Activated T-cell treated with anti-CD3 and anti-CD28 coated beads, Interleukin-2, amount 50 U/mL, for 72 hours (primary cell): Measurements from ENCODE around the gene METTL16. TPM values are rescaled to one million over a fixed set of nuclear protein-coding genes. Genes with fewer than 3 reads are reported as not detected.

ENCODE experiments used
- ATAC-seq, 2 donors: fragments of 150-1000 bp; cut with Tn5 transposase; replicated peaks in 1 of 2; 2 replicates each; pipeline ENCODE4 v1.10.0; 2021; ENCODE audit warnings: moderate library complexity in 2 of 2, mild to moderate bottlenecking in 1 of 2
- DNase-seq, 2 donors: peaks; one replicate each; pipeline ENCODE4 v3.0.0; 2021 to 2022; ENCODE audit warnings: mixed read lengths in 1 of 2
- H3K27ac Mint-ChIP-seq: one replicate; pipeline ENCODE4 v1.8.0; 2022; ENCODE audit warnings: mild to moderate bottlenecking, moderate library complexity, mixed read lengths
- H3K27me3 Mint-ChIP-seq: one replicate; pipeline ENCODE4 v1.8.0; 2022; ENCODE audit warnings: low read depth, mixed read lengths
- H3K36me3 Mint-ChIP-seq, 2 donors: one replicate each; pipeline ENCODE4 v1.8.0; 2022; ENCODE audit warnings: mixed read lengths in 2 of 2, mild to moderate bottlenecking in 1 of 2; ENCODE audit not compliant: insufficient read depth in 2 of 2
- H3K4me1 Mint-ChIP-seq: one replicate; pipeline ENCODE4 v1.8.0; 2022; ENCODE audit warnings: low read depth, mixed read lengths
- H3K4me3 Mint-ChIP-seq, 2 donors: one replicate each; pipeline ENCODE4 v1.8.0; 2022; ENCODE audit warnings: mild to moderate bottlenecking in 2 of 2, mixed read lengths in 2 of 2, moderate library complexity in 2 of 2
- H3K9me3 Mint-ChIP-seq, 2 donors: one replicate each; pipeline ENCODE4 v1.8.0; 2022; ENCODE audit warnings: mixed read lengths in 2 of 2
- total RNA-seq, 2 donors: library from RNA; stranded (reverse); gene quantifications; one replicate each; pipeline ENCODE4 v1.2.3, GENCODE V29; 2022

METTL16 gene
- total RNA-seq, 2 donors from 2014 or later, result 33.3 to 45.7 TPM

GRCh38 chr17:2415081-2415480 lies 96.6 kb downstream of the METTL16 start:
- H3K36me3 Mint-ChIP-seq, result peaks cover 0 to 2% of the 10 kb centered on the region in 2 donors
- H3K4me3 Mint-ChIP-seq, result no peak overlapping the region
- no peaks in the 10 kb centered on the region for H3K9me3 Mint-ChIP-seq
- H3K4me1 Mint-ChIP-seq, result peaks cover 5% of the 10 kb centered on the region
- no peaks in the 10 kb centered on the region for H3K27me3 Mint-ChIP-seq
- no peak for DNase-seq
- no peak overlapping the region for H3K27ac Mint-ChIP-seq
- ATAC-seq, result no peak

- Mint-ChIP-seq H3K27ac (no peak overlapping the region), H3K4me3 (no peak overlapping the region), H3K9me3 (no peaks in the 10 kb centered on the region), H3K27me3 (no peaks in the 10 kb centered on the region), H3K4me1 (peaks cover 5% of the 10 kb centered on the region), H3K36me3 (peaks cover 0 to 2% of the 10 kb centered on the region in 2 donors)
- no peak for ATAC-seq
- DNase-seq, result no peak
These were observed 97.1 kb downstream of the METTL16 start for GRCh38 chr17:2414446-2415064.

- no peak for ATAC-seq
- H3K27ac Mint-ChIP-seq, result no peak overlapping the region
These were observed 99.1 kb downstream of the METTL16 start for GRCh38 chr17:2412561-2413021.

GRCh38 chr17:2410951-2411350 lies 100.7 kb downstream of the METTL16 start:
- ATAC-seq, result no peak
- DNase-seq, result no peak
- H3K9me3 Mint-ChIP-seq, result no peaks in the 10 kb centered on the region
- H3K36me3 Mint-ChIP-seq, result peaks cover 0 to 2% of the 10 kb centered on the region in 2 donors
- H3K27me3 Mint-ChIP-seq, result no peaks in the 10 kb centered on the region
- no peak overlapping the region for H3K27ac Mint-ChIP-seq
- H3K4me1 Mint-ChIP-seq, result peaks cover 11% of the 10 kb centered on the region
- no peak overlapping the region for H3K4me3 Mint-ChIP-seq

More at GRCh38 chr17:2412561-2413021, 99.1 kb downstream of the METTL16 start:
- H3K9me3 Mint-ChIP-seq, result no peaks in the 10 kb centered on the region
- peaks cover 0 to 2% of the 10 kb centered on the region in 2 donors for H3K36me3 Mint-ChIP-seq
- peaks cover 4% of the 10 kb centered on the region for H3K4me1 Mint-ChIP-seq
- no peak for DNase-seq
- H3K4me3 Mint-ChIP-seq, result no peak overlapping the region
- H3K27me3 Mint-ChIP-seq, result no peaks in the 10 kb centered on the region

- Mint-ChIP-seq H3K27me3 (no peaks in the 10 kb centered on the region), H3K27ac (peak overlapping the region; percentile 14), H3K36me3 (no peaks in the 10 kb centered on the region), H3K4me1 (peaks cover 28% of the 10 kb centered on the region), H3K4me3 (peak overlapping the region; percentile 1 to 53), H3K9me3 (no peaks in the 10 kb centered on the region)
- DNase-seq, result peak; percentile 39 to 42
- ATAC-seq, result peak; percentile 42 to 70
These were observed 104.5 kb downstream of the METTL16 start for GRCh38 chr17:2406903-2407790.

GRCh38 chr17:2406271-2406902 lies 105.3 kb downstream of the METTL16 start:
- Mint-ChIP-seq H3K4me3 (peak overlapping the region in 1 of 2 donors; percentile 4), H3K27ac (peak overlapping the region; percentile 56), H3K4me1 (peaks cover 34% of the 10 kb centered on the region), H3K9me3 (no peaks in the 10 kb centered on the region), H3K27me3 (no peaks in the 10 kb centered on the region), H3K36me3 (no peaks in the 10 kb centered on the region)
- ATAC-seq (no peak), DNase-seq (no peak)

GRCh38 chr17:2405247-2405926 lies 106.3 kb downstream of the METTL16 start:
- Mint-ChIP-seq H3K27me3 (no peaks in the 10 kb centered on the region), H3K4me1 (peaks cover 35% of the 10 kb centered on the region), H3K9me3 (no peaks in the 10 kb centered on the region), H3K27ac (peak overlapping the region; percentile 90), H3K36me3 (no peaks in the 10 kb centered on the region), H3K4me3 (peak overlapping the region in 1 of 2 donors; percentile 9)
- ATAC-seq (no peak), DNase-seq (no peak)

GRCh38 chr17:2403044-2403443 lies 108.6 kb downstream of the METTL16 start:
- Mint-ChIP-seq H3K27me3 (no peaks in the 10 kb centered on the region), H3K9me3 (no peaks in the 10 kb centered on the region), H3K4me1 (peaks cover 49% of the 10 kb centered on the region), H3K4me3 (peak overlapping the region; percentile 78 to 83), H3K27ac (no peak overlapping the region), H3K36me3 (peaks cover 0 to 3% of the 10 kb centered on the region in 2 donors)
- DNase-seq (no peak), ATAC-seq (no peak)

- H3K36me3 Mint-ChIP-seq, result peaks cover 0 to 3% of the 10 kb centered on the region in 2 donors
- no peak for DNase-seq
- no peaks in the 10 kb centered on the region for H3K9me3 Mint-ChIP-seq
- H3K27ac Mint-ChIP-seq, result no peak overlapping the region
- H3K4me3 Mint-ChIP-seq, result peak overlapping the region; percentile 78 to 83
- no peak for ATAC-seq
- H3K27me3 Mint-ChIP-seq, result no peaks in the 10 kb centered on the region
- H3K4me1 Mint-ChIP-seq, result peaks cover 54% of the 10 kb centered on the region
These were observed 109.1 kb downstream of the METTL16 start for GRCh38 chr17:2402544-2402943.

- H3K27me3 Mint-ChIP-seq, result no peaks in the 10 kb centered on the region
- no peaks in the 10 kb centered on the region for H3K9me3 Mint-ChIP-seq
- DNase-seq (peak; percentile 99 to 100), ATAC-seq (peak; percentile 61 to 62)
- H3K27ac Mint-ChIP-seq, result peak overlapping the region; percentile 96
- H3K4me1 Mint-ChIP-seq, result peaks cover 54% of the 10 kb centered on the region
- H3K4me3 Mint-ChIP-seq, result peak overlapping the region; percentile 90 to 98
- peaks cover 0 to 3% of the 10 kb centered on the region in 2 donors for H3K36me3 Mint-ChIP-seq
These were observed 110.1 kb downstream of the METTL16 start for GRCh38 chr17:2401426-2402221.

- Mint-ChIP-seq H3K27ac (peak within 1 kb of the TSS; percentile 96), H3K4me1 (peaks cover 55% of the 10 kb centered on the region), H3K36me3 (peaks cover 0 to 3% of the 10 kb centered on the region in 2 donors), H3K4me3 (peak within 1 kb of the TSS; percentile 90 to 98), H3K27me3 (no peaks in the 10 kb centered on the region), H3K9me3 (no peaks in the 10 kb centered on the region)
- peak; percentile 96 to 98 for DNase-seq
- peak; percentile 42 to 45 for ATAC-seq
These were observed 110.7 kb downstream of the METTL16 start, which contains the start of gene MNT for GRCh38 chr17:2400877-2401425. MNT (minus strand) TSS chr17:2401060; CDS start chr17:2400712, 348 bp downstream.
